NB4 (cell line): ENCODE measurements around the gene NRXN3.

Experiments
- CTCF ChIP-seq: IDR thresholded peaks from one replicate; pipeline ENCODE4 v1.5.1; 2012; ENCODE audit warnings: low read depth, low read length
- MAX ChIP-seq: IDR thresholded peaks from 2 replicates; pipeline ENCODE4 v1.6.1; 2011; ENCODE audit warnings: low read depth, low read length

- TF ChIP-seq MAX: no peak
- no peak for TF ChIP-seq CTCF
Observed at GRCh38 chr14:78222746-78223145, 52.6 kb downstream of the NRXN3 start.
